Measurements from ENCODE around the gene RANBP17. TPM values are rescaled to one million over a fixed set of nuclear protein-coding genes. Genes with fewer than 3 reads are reported as not detected.
"Not testable (repeated sequence)": the region's sequence is repeated elsewhere in the genome, so short reads cannot be mapped to it uniquely, and the experiment has no call there.

The RANBP17 gene
- total RNA-seq, 1 donor from 2014 or later: 0.96 TPM

DNA sequence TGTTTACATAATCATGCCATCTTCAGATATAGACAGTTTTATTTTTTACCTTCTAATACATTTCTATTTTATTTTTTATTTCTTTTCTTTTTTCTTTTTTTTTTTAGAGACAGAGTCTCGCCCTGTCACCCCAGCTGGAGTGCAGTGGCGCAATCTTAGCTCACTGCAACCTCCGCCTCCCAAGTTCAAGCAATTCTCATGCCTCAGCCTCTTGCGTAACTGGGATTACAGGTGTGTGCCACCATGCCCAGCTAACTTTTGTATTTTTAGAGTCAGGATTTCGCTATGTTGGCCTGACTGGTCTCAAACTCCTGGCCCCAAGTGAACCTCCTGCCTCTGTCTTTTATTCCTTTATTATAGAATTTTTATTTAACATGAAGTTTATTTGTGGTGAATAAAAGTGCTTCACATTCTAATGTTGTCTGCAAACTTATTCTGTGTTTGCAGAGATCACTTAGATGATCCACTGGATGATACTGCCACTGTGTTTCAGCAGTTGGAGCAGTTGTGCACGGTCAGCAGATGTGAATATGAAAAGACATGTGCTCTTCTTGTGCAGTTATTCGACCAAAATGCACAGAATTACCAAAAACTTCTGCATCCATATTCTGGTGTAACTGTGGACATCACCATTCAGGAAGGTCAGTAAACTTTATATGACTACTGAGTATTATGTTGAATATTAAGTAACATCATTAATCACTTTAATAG is 62.2 kb downstream of the RANBP17 start:
- TF ChIP-seq, protein P1, sequence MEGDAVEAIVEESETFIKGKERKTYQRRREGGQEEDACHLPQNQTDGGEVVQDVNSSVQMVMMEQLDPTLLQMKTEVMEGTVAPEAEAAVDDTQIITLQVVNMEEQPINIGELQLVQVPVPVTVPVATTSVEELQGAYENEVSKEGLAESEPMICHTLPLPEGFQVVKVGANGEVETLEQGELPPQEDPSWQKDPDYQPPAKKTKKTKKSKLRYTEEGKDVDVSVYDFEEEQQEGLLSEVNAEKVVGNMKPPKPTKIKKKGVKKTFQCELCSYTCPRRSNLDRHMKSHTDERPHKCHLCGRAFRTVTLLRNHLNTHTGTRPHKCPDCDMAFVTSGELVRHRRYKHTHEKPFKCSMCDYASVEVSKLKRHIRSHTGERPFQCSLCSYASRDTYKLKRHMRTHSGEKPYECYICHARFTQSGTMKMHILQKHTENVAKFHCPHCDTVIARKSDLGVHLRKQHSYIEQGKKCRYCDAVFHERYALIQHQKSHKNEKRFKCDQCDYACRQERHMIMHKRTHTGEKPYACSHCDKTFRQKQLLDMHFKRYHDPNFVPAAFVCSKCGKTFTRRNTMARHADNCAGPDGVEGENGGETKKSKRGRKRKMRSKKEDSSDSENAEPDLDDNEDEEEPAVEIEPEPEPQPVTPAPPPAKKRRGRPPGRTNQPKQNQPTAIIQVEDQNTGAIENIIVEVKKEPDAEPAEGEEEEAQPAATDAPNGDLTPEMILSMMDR (IDR thresholded peaks at IDR 0.05): no peak
- H3K4me3 ChIP-seq: no peak overlapping the region
- H3K27me3 ChIP-seq: no peaks in the 10 kb centered on the region
- H3K4me1 ChIP-seq: no peaks in the 10 kb centered on the region
- H3K9me3 ChIP-seq: no peaks in the 10 kb centered on the region
- no peaks in the 10 kb centered on the region for H3K36me3 ChIP-seq
- no peak for DNase-seq (ENCODE audit: low spot score in 2 of 2)
- H3K27ac ChIP-seq: no peak overlapping the region
- intact Hi-C loops (cut with DNase I): no loop called here

DNA sequence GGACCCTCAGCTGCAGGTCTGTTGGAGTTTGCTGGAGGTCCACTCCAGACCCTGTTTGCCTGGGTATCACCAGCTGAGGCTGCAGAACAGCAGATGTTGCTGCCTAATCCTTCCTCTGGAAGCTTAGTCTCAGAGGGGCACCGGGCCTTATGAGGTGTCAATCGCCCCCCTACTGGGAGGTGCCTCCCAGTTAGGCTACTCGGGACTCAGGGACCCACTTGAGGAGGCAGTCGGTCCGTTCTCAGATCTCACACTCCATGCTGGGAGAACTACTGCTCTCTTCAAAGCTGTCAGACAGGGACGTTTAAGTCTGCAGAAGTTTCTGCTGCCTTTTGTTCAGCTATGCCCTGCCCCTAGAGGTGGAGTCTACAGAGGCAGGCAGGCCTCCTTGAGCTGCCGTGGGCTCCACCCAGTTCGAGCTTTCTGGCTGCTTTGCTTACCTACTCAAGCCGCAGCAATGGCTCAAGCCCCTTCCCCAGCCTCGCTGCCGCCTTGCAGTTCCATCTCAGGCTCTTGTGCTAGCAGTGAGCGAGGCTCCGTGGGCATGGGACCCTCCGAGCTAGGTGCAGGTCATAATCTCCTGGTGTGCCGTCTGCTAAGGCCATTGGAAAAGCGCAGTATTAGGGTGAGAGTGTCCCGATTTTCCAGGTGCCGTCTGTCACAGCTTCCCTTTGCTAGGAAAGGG is 73.9 kb downstream of the RANBP17 start:
- H3K4me1 ChIP-seq; H3K27ac ChIP-seq; H3K9me3 ChIP-seq; H3K27me3 ChIP-seq; DNase-seq (ENCODE audit: low spot score in 2 of 2); H3K4me3 ChIP-seq; H3K36me3 ChIP-seq; intact Hi-C loops (cut with DNase I): not testable (repeated sequence)

DNA sequence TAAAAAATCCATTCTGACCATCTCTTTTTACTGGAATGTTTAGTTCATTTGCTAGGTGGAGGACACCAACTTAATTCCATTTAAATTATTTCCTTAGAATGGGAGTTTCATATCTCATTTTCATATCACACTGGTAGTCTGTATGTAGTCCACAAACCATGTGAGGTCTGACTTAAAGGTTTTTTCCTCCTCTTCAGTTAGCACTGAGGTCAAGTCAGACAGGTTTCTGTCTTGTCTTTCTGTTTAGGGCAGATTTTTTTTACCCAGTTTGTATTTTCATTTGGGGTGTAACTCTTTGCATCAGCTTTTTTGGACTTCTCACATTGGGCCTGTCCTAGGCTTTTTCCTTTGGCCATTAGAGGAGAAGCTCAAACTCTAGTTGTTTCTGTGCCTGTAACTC is 75.3 kb downstream of the RANBP17 start:
- no peak overlapping the region for H3K27ac ChIP-seq
- no peak overlapping the region for H3K4me3 ChIP-seq
- TF ChIP-seq, protein P1 (IDR thresholded peaks at IDR 0.05): no peak
- no peaks in the 10 kb centered on the region for H3K27me3 ChIP-seq
- intact Hi-C loops (cut with DNase I): no loop called here
- no peaks in the 10 kb centered on the region for H3K9me3 ChIP-seq
- no peaks in the 10 kb centered on the region for H3K4me1 ChIP-seq
- no peaks in the 10 kb centered on the region for H3K36me3 ChIP-seq
- DNase-seq (ENCODE audit: low spot score in 2 of 2): no peak

DNA sequence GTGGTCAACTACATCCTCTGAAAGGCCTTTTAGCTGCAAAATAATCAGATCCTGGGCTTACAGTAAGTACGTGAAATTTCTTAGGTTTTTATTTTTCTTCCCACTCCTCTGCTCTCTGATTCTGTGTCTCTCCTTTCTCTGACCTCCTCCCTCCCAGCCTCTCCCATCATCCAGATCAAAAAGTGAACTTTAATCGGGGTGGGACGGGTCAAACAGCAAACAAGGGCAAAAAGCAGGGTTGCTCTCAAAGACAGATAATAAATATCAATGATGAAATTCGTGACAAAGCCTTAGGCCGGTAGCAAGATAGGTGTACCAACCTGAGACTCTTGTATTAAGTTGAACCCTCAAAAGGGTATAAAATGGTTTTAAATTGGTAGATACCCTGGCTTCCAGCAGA is 76.1 kb downstream of the RANBP17 start:
- Histone ChIP-seq H3K36me3 (no peaks in the 10 kb centered on the region), H3K27ac (no peak overlapping the region), H3K9me3 (no peaks in the 10 kb centered on the region), H3K4me1 (no peaks in the 10 kb centered on the region), H3K4me3 (no peak overlapping the region), H3K27me3 (no peaks in the 10 kb centered on the region)
- TF ChIP-seq, protein P1 (IDR thresholded peaks at IDR 0.05): no peak
- intact Hi-C loops (cut with DNase I): no loop called here
- DNase-seq (ENCODE audit: low spot score in 2 of 2): no peak

DNA sequence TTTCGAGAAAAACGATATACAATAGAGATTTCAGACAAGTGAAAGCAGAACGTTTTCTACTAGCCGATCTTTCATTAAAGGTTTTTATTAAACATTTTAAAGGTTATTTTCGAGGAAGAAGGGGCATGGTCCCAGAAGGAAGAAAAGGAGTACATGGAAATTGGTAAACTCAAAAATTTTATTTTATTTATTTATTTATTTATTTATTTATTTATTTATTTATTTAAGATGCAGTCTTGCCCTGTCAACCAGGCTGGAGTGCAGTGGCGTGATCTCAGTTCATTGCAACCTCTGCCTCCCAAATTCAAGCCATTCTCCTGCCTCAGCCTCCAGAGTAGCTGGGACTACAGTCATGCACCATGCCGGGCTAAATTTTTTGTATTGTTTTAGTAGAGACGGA is 77.4 kb downstream of the RANBP17 start:
- no peaks in the 10 kb centered on the region for H3K9me3 ChIP-seq
- TF ChIP-seq, protein P1 (IDR thresholded peaks at IDR 0.05): no peak
- no peaks in the 10 kb centered on the region for H3K4me1 ChIP-seq
- no peaks in the 10 kb centered on the region for H3K36me3 ChIP-seq
- intact Hi-C loops (cut with DNase I): no loop called here
- no peaks in the 10 kb centered on the region for H3K27me3 ChIP-seq
- no peak overlapping the region for H3K27ac ChIP-seq
- no peak for DNase-seq (ENCODE audit: low spot score in 2 of 2)
- H3K4me3 ChIP-seq: no peak overlapping the region

DNA sequence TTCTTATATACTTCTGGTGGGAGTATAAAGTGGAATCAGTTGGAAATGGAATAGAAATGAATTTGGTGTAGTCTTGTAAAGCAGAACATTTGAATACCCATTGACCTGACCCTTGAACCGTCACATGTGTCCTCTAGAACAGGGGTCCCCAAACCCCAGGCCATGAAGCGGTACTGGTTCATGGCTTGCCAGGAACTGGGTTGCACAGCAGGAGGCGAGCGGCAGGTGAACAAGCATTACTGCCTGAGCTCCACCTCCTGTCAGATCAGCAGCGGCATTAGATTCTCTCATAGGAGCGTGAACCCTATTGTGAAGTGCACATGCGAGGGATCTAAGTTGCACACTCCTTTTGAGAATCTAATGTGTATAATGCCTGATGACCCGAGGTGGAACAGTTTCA is 80.0 kb downstream of the RANBP17 start:
- TF ChIP-seq, protein P1 (IDR thresholded peaks at IDR 0.05): no peak
- DNase-seq (ENCODE audit: low spot score in 2 of 2): no peak
- Histone ChIP-seq H3K27ac (no peak overlapping the region), H3K27me3 (no peaks in the 10 kb centered on the region), H3K4me3 (no peak overlapping the region), H3K36me3 (no peaks in the 10 kb centered on the region), H3K4me1 (no peaks in the 10 kb centered on the region), H3K9me3 (no peaks in the 10 kb centered on the region)
- intact Hi-C loops (cut with DNase I): no loop called here

All from ascending aorta (tissue), 2 donors.